Myometrial cell (primary cell): ENCODE measurements around the gene ABCB11. TPM values are rescaled to one million over a fixed set of nuclear protein-coding genes. Genes with fewer than 3 reads are reported as not detected.

Source experiments
- total RNA-seq: library from RNA; depleted of rRNA; stranded (reverse); fragments of >200 nt; gene quantifications from 2 replicates; pipeline ENCODE4 v1.2.3, GENCODE V29; 2015

ABCB11 gene
- total RNA-seq, result not detected in 2 replicates

GRCh38 chr2:169031202-169031601, at the start of gene ABCB11:
TSS of gene ABCB11 (minus strand) at chr2:169031324. CDS start at chr2:169018125, 13,199 bp downstream.

GRCh38 chr2:169069341-169069740, 38.2 kb upstream of the ABCB11 start, which contains the start of gene DHRS9:
TSS of gene DHRS9 (plus strand) at chr2:169069563. CDS start at chr2:169081582, 12,019 bp downstream.

GRCh38 chr2:168901003-168901402, 130.1 kb downstream of the ABCB11 start, which contains the start of gene G6PC2:
TSS of gene G6PC2 (plus strand) at chr2:168901291. CDS start at chr2:168901332, 41 bp downstream.

GRCh38 chr2:168890006-168890782, 140.9 kb downstream of the ABCB11 start, which contains the start of gene SPC25:
TSS of gene SPC25 (minus strand) at chr2:168890430. CDS start at chr2:168889519, 911 bp downstream.

Other genes with a start within 250 kb of the ABCB11 start
- 0.18 and 0.29 TPM in 2 replicates for gene NOSTRIN, start 228.7 kb downstream of the ABCB11 start, total RNA-seq
- gene SPC25, start 140.9 kb downstream of the ABCB11 start, total RNA-seq, result 11.8 and 14.7 TPM in 2 replicates
- not detected in 2 replicates for gene G6PC2, start 130.0 kb downstream of the ABCB11 start, total RNA-seq
- 2.0 TPM in 1 of 2 replicates, not detected in the other for gene DHRS9, start 38.2 kb upstream of the ABCB11 start, total RNA-seq